Thyroid gland (tissue), 4 donors: ENCODE results near the gene GLI1.
A peak's percentile ranks its signal among the peaks of the same experiment; 100 is the strongest.

Source experiments
- CTCF ChIP-seq, 6 experiments: fragments of 200-600 bp in 3 of 6; fragments of 450-650 bp in 3 of 6; sonication (generic) in 3 of 6; IDR thresholded peaks; one replicate each; pipeline ENCODE4 v1.5.1; 2016 to 2019; ENCODE audit warnings: antibody characterized with exemption in 6 of 6, mild to moderate bottlenecking in 2 of 6, inconsistent platforms in 1 of 6, moderate library complexity in 1 of 6
- POLR2A ChIP-seq, 2 donors: fragments of 450-650 bp; IDR thresholded peaks; one replicate each; pipeline ENCODE4 v1.6.1; 2017; ENCODE audit warnings: antibody characterized with exemption in 2 of 2, mild to moderate bottlenecking in 2 of 2, moderate library complexity in 1 of 2

- TF ChIP-seq CTCF (IDR thresholded peaks at IDR 0.05) (peak in 1 of 6 experiments; percentile 9), POLR2A (IDR thresholded peaks at IDR 0.05) (no peak)
These were observed 60.1 kb downstream of the GLI1 start for GRCh38 chr12:57519796-57520052.
